Measurements from ENCODE around the gene PISD.

The PISD gene

DNA sequence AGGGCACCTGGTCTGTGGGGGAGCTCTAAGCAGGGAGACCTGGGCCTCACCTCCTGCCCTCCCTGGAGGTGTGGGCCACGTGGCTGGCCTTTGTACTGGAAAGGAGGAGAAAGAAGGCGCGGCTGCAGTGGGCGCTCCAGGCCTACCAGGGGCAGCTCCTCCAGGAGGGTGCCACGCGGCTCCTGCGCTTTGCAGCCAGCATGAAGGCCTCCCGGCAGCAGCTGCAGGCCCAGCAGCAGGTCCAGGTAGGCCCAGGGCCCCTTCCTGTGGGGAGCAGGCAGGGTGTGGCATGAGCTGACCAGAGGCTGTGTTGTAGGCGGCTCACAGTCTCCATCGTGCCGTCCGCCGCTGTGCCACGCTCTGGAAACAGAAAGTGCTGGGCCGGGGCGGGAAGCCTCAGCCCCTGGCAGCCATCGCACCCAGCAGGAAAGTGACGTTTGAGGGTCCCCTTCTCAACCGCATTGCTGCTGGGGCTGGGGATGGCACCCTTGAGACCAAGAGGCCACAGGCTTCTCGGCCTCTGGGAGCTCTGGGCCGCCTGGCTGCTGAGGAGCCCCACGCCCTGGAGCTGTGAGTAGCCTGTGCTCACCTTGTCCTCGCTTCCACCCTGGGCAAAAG lies 48.6 kb downstream of the PISD start:
- no peaks in the 10 kb centered on the region for H4K20me1 ChIP-seq (ENCODE audit: low read depth, low read length)
- H3K9me2 ChIP-seq (replicated peaks; ENCODE audit: insufficient read depth, low read length), result no peaks in the 10 kb centered on the region
- TF ChIP-seq, protein P1, sequence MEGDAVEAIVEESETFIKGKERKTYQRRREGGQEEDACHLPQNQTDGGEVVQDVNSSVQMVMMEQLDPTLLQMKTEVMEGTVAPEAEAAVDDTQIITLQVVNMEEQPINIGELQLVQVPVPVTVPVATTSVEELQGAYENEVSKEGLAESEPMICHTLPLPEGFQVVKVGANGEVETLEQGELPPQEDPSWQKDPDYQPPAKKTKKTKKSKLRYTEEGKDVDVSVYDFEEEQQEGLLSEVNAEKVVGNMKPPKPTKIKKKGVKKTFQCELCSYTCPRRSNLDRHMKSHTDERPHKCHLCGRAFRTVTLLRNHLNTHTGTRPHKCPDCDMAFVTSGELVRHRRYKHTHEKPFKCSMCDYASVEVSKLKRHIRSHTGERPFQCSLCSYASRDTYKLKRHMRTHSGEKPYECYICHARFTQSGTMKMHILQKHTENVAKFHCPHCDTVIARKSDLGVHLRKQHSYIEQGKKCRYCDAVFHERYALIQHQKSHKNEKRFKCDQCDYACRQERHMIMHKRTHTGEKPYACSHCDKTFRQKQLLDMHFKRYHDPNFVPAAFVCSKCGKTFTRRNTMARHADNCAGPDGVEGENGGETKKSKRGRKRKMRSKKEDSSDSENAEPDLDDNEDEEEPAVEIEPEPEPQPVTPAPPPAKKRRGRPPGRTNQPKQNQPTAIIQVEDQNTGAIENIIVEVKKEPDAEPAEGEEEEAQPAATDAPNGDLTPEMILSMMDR (IDR thresholded peaks at IDR 0.05; ENCODE audit: insufficient read depth, low read length, poor library complexity, severe bottlenecking), result no peak
- TF ChIP-seq EZH2phosphoT487 (conservative IDR thresholded peaks at IDR 0.05; ENCODE audit: low read length), result no peak
- no peaks in the 10 kb centered on the region for H3K27me3 ChIP-seq (ENCODE audit: low read length)
- no peaks in the 10 kb centered on the region for H3K36me3 ChIP-seq (ENCODE audit: low read length)
- no peak overlapping the region for H3K9ac ChIP-seq (ENCODE audit: low read length)
- no peak overlapping the region for H2AFZ ChIP-seq (ENCODE audit: low read depth, low read length, severe bottlenecking)
- no peaks in the 10 kb centered on the region for H3K79me2 ChIP-seq (ENCODE audit: insufficient read depth, low read length)
- H3K4me3 ChIP-seq (ENCODE audit: insufficient read depth, low read length, poor library complexity, severe bottlenecking), result no peak overlapping the region
- H3K27ac ChIP-seq (ENCODE audit: low read depth, low read length), result no peak overlapping the region
- H3K4me2 ChIP-seq (ENCODE audit: low read depth, low read length, poor library complexity, severe bottlenecking), result no peak overlapping the region
- no peaks in the 10 kb centered on the region for H3K9me3 ChIP-seq (ENCODE audit: insufficient read depth, low read length)
- H3F3A ChIP-seq (ENCODE audit: insufficient read depth), result peaks cover 6% of the 10 kb centered on the region

DNA sequence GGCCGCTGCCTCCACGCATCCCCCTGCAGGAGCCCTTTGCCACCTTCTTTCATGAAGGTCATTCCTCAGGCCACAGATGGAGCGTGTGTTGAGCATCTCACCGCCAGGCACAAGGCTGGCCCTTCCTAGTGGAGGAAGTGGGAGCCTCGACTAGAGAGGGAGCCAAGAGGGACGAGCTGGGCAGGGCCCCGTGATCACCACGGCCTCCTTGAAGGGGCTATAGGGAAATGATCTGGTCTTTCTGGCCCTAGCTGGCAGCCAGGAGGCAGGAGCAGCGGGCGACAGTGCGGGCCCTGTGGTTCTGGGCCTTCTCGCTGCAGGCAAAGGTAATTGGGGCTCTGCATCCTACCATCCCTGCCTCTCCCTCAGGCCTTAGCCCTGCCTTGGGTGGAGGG lies 49.1 kb downstream of the PISD start:
- Histone ChIP-seq H3F3A (ENCODE audit: insufficient read depth) (0 out of 2 replicates have a peak, but pooled peaks cover under 1% of the 10 kb centered on the region), H3K36me3 (ENCODE audit: low read length) (no peaks in the 10 kb centered on the region), H2AFZ (ENCODE audit: low read depth, low read length, severe bottlenecking) (no peak overlapping the region), H3K9me2 (replicated peaks; ENCODE audit: insufficient read depth, low read length) (no peaks in the 10 kb centered on the region), H3K27me3 (ENCODE audit: low read length) (no peaks in the 10 kb centered on the region), H3K9ac (ENCODE audit: low read length) (no peak overlapping the region), H3K9me3 (ENCODE audit: insufficient read depth, low read length) (no peaks in the 10 kb centered on the region), H3K4me2 (ENCODE audit: low read depth, low read length, poor library complexity, severe bottlenecking) (no peak overlapping the region), H3K4me3 (ENCODE audit: insufficient read depth, low read length, poor library complexity, severe bottlenecking) (no peak overlapping the region), H3K79me2 (ENCODE audit: insufficient read depth, low read length) (no peaks in the 10 kb centered on the region), H3K27ac (ENCODE audit: low read depth, low read length) (no peak overlapping the region), H4K20me1 (ENCODE audit: low read depth, low read length) (no peaks in the 10 kb centered on the region)
- no peak for TF ChIP-seq EZH2phosphoT487 (conservative IDR thresholded peaks at IDR 0.05; ENCODE audit: low read length)
- TF ChIP-seq, protein P1 (IDR thresholded peaks at IDR 0.05; ENCODE audit: insufficient read depth, low read length, poor library complexity, severe bottlenecking), result no peak

DNA sequence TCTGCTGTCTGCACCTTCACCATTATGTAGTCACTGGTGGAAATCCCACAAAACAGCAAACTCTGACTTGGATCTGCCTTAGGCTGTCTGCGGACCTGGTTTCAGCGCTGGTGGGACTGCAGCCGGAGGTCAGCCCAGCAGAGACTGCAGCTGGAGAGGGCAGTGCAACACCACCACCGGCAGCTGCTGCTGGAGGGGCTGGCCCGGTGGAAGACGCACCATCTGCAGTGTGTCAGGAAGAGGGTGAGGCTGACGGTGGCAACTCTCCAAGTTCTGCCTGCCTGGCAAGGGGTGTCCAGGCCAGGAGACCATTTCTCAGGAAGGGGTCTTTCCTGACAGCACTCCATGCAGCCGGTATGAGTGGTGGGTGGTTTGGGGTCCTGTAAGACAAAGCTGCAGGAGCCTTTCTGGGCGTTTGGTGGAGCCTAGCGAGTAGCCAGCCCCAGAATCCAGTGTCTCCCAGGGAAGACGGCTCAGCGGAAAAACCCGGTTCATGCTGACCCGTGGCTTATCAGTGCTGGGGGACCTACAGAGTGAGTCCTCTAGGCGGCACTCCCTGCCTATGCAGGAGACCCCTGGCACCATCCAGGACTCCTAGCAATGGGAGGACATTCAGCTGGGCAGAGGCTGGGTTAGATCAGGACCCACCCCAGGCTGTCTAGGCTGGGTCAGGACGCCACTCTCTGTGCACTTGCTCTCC lies 50.8 kb downstream of the PISD start:
- H3K4me3 ChIP-seq (ENCODE audit: insufficient read depth, low read length, poor library complexity, severe bottlenecking), result no peak overlapping the region
- H3K27ac ChIP-seq (ENCODE audit: low read depth, low read length), result no peak overlapping the region
- no peaks in the 10 kb centered on the region for H3F3A ChIP-seq (ENCODE audit: insufficient read depth)
- TF ChIP-seq, protein P1 (IDR thresholded peaks at IDR 0.05; ENCODE audit: insufficient read depth, low read length, poor library complexity, severe bottlenecking), result no peak
- TF ChIP-seq EZH2phosphoT487 (conservative IDR thresholded peaks at IDR 0.05; ENCODE audit: low read length), result no peak
- no peaks in the 10 kb centered on the region for H3K27me3 ChIP-seq (ENCODE audit: low read length)
- no peaks in the 10 kb centered on the region for H3K9me3 ChIP-seq (ENCODE audit: insufficient read depth, low read length)
- no peaks in the 10 kb centered on the region for H3K36me3 ChIP-seq (ENCODE audit: low read length)
- no peak overlapping the region for H3K4me2 ChIP-seq (ENCODE audit: low read depth, low read length, poor library complexity, severe bottlenecking)
- H4K20me1 ChIP-seq (ENCODE audit: low read depth, low read length), result no peaks in the 10 kb centered on the region
- no peaks in the 10 kb centered on the region for H3K9me2 ChIP-seq (replicated peaks; ENCODE audit: insufficient read depth, low read length)
- no peak overlapping the region for H2AFZ ChIP-seq (ENCODE audit: low read depth, low read length, severe bottlenecking)
- no peak overlapping the region for H3K9ac ChIP-seq (ENCODE audit: low read length)
- H3K79me2 ChIP-seq (ENCODE audit: insufficient read depth, low read length), result no peaks in the 10 kb centered on the region
